HG03521 (cell line): ENCODE data around the gene SSC5D.

Experiments used
- ATAC-seq: cut with Tn5 transposase; IDR thresholded peaks from one replicate; pipeline ENCODE4 v1.9.1; 2021; ENCODE audit warnings: mild to moderate bottlenecking, moderate library complexity; ENCODE audit not compliant: unreplicated experiment

The SSC5D gene

GRCh38 chr19:55454787-55455243 is 33.4 kb upstream of the SSC5D start:
- ATAC-seq: no peak

- ATAC-seq: no peak
Observed at GRCh38 chr19:55455576-55456235, 32.5 kb upstream of the SSC5D start.

- no peak for ATAC-seq
Observed at GRCh38 chr19:55456347-55456746, 31.9 kb upstream of the SSC5D start.

- no peak for ATAC-seq
Observed at GRCh38 chr19:55457683-55458457, 30.4 kb upstream of the SSC5D start.

- ATAC-seq: no peak
Observed at GRCh38 chr19:55459551-55459949, 28.7 kb upstream of the SSC5D start.

GRCh38 chr19:55459950-55460657 is 28.1 kb upstream of the SSC5D start:
- ATAC-seq: no peak

- ATAC-seq: no peak
Observed at GRCh38 chr19:55460670-55461258, 27.5 kb upstream of the SSC5D start.

GRCh38 chr19:55461259-55461973 is 26.8 kb upstream of the SSC5D start, which contains the start of gene ISOC2:
Gene ISOC2, minus strand, starts transcription at chr19:55461642. Its CDS starts 5,156 bp downstream, at chr19:55456486.
- peak; percentile 90 for ATAC-seq

- no peak for ATAC-seq
Observed at GRCh38 chr19:55461974-55462626, 26.1 kb upstream of the SSC5D start.

GRCh38 chr19:55462722-55463121 is 25.5 kb upstream of the SSC5D start:
- ATAC-seq: no peak

- ATAC-seq: no peak
Observed at GRCh38 chr19:55463583-55464031, 24.6 kb upstream of the SSC5D start.

- no peak for ATAC-seq
Observed at GRCh38 chr19:55464039-55464661, 24.1 kb upstream of the SSC5D start.

GRCh38 chr19:55464662-55465054 is 23.6 kb upstream of the SSC5D start, which contains the start of gene C19orf85:
Gene C19orf85, minus strand, starts transcription at chr19:55464751. Its CDS starts 197 bp downstream, at chr19:55464554.
- no peak for ATAC-seq

- ATAC-seq: no peak
Observed at GRCh38 chr19:55465460-55466240, 22.6 kb upstream of the SSC5D start.

GRCh38 chr19:55466241-55466614 is 22.0 kb upstream of the SSC5D start:
- ATAC-seq: no peak

GRCh38 chr19:55467236-55468053 is 20.8 kb upstream of the SSC5D start:
- peak; percentile 71 for ATAC-seq

GRCh38 chr19:55468054-55468393 is 20.2 kb upstream of the SSC5D start:
- ATAC-seq: no peak

GRCh38 chr19:55471266-55471665 is 17.0 kb upstream of the SSC5D start:
- no peak for ATAC-seq
